WTC11 (cell line): ENCODE measurements around the gene NIN.

Source experiments
- GABPB1 ChIP-seq: sonication (generic); formaldehyde crosslinking; IDR thresholded peaks from 2 replicates; pipeline ENCODE4 v1.8.1; 2023; ENCODE audit warnings: mild to moderate bottlenecking, missing genetic modification reagents
- NR2C2 ChIP-seq: sonication (generic); formaldehyde crosslinking; IDR thresholded peaks from 2 replicates; pipeline ENCODE4 v1.8.0; 2022; ENCODE audit warnings: mild to moderate bottlenecking, missing genetic modification reagents
- ZNF263 ChIP-seq: sonication (generic); formaldehyde crosslinking; IDR thresholded peaks from 2 replicates; pipeline ENCODE4 v1.8.1; 2022; ENCODE audit warnings: low read depth, mild to moderate bottlenecking, moderate library complexity, missing genetic modification reagents
- TF ChIP-seq, protein P1 (sequence below): fragments of 200-600 bp; IDR thresholded peaks from 2 replicates; pipeline ENCODE4 v1.8.0; 2022; ENCODE audit warnings: antibody characterized with exemption

DNA sequence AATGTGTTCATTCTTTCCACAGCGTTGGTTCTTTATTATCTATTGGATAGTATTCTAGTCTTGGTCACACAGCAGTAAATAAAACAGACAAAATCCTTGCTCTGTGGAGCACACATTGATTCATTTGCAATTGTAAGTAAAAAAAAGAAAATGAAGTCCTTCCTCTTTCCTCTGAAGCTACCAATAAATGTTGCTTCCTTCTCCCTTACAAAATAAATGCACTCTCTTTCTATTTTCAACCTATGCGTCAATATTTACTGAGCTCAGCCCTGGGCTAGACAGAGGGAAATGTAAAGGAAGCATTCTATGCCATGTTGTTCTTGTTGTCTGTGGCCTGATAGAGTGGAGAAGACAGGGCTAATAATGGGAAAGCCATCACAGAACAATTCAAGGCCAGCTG lies 43.8 kb upstream of the NIN start:
- TF ChIP-seq, protein P1, sequence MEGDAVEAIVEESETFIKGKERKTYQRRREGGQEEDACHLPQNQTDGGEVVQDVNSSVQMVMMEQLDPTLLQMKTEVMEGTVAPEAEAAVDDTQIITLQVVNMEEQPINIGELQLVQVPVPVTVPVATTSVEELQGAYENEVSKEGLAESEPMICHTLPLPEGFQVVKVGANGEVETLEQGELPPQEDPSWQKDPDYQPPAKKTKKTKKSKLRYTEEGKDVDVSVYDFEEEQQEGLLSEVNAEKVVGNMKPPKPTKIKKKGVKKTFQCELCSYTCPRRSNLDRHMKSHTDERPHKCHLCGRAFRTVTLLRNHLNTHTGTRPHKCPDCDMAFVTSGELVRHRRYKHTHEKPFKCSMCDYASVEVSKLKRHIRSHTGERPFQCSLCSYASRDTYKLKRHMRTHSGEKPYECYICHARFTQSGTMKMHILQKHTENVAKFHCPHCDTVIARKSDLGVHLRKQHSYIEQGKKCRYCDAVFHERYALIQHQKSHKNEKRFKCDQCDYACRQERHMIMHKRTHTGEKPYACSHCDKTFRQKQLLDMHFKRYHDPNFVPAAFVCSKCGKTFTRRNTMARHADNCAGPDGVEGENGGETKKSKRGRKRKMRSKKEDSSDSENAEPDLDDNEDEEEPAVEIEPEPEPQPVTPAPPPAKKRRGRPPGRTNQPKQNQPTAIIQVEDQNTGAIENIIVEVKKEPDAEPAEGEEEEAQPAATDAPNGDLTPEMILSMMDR, result no peak
- TF ChIP-seq GABPB1 (CRISPR knock-in tag) (no peak), NR2C2 (no peak), ZNF263 (CRISPR knock-in tag) (no peak)
